Measurements from ENCODE around the gene PRSS21. TPM values are rescaled to one million over a fixed set of nuclear protein-coding genes. Genes with fewer than 3 reads are reported as not detected.

PRSS21 gene
- polyA plus RNA-seq, 1 of the 3 experiments (the other 2 are of a cell fraction): not detected

DNA sequence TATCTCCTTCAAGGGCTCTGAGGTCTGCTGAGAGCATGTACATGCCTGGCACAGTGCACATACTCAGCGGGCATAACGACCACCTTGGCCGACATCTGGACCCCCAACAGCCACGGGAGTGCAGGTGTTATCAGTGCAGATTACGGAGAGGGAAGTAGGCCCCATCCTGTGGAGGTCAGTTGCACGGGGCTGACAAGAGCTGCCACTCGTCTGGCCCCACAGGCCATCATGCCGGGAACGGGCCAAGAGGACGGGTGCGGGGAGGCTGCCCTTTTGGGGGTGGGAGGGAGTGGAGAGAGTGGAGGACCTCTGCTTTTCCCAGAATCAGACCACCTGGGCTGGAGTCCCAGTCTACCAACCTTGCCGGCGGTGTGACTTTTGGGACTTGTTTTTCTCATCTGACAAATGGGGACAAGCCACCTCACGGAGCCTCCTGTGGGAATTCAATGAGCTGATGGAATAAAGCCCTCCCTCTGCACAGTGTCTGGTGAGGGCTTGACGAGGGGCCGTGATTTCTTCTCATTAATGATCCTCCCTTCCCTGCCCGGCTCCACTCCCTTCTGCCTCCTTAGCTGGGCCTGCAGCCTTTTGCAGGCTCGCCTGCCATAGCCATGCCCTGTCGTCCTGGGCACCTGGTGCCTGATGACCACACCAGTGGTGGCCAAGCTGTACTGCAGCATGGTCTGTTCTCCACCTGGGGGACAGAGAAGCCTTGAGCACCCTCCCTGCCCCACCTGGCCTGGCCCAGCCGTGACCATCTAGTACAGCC is 34.3 kb upstream of the PRSS21 start:
- DNase-seq: no peak
- Histone ChIP-seq H3K9me2 (no peaks in the 10 kb centered on the region), H2AFZ (ENCODE audit: low read depth) (no peak overlapping the region), H3K27ac (ENCODE audit: low read depth in 2 of 2, low read length in 1 of 2) (no peak overlapping the region), H3K4me1 (ENCODE audit: control insufficient read depth in 1 of 2, insufficient read depth in 2 of 2, low read depth in 1 of 2, low read length in 1 of 2) (peaks cover 8 to 13% of the 10 kb centered on the region in 2 experiments; a peak in 2 of 4 replicates), H3K4me2 (no peak overlapping the region), H3K79me2 (ENCODE audit: insufficient read depth) (peaks cover 10% of the 10 kb centered on the region), H3K4me3 (ENCODE audit: low read depth in 2 of 2, low read length in 1 of 2) (no peak overlapping the region), H3K9ac (no peak overlapping the region), H3F3A (replicated peaks; ENCODE audit: insufficient read depth) (no peaks in the 10 kb centered on the region), H3K36me3 (replicated peaks in 1 of 2; ENCODE audit: control insufficient read depth in 1 of 2, insufficient read depth in 2 of 2, low read length in 1 of 2) (no peaks in the 10 kb centered on the region), H4K20me1 (ENCODE audit: insufficient read depth) (no peaks in the 10 kb centered on the region), H3K9me3 (no peaks in the 10 kb centered on the region), H3K27me3 (ENCODE audit: insufficient read depth) (no peaks in the 10 kb centered on the region)
- ChIA-PET CTCF (interaction anchor here (0.8 to 1.1 kb wide), 4 partner anchors 15 to 85 kb away, joined by 3 to 4 read pairs (median 4); no protein-coding TSS in a partner anchor), POLR2A (no interaction called here)
- TF ChIP-seq ELF1 (IDR thresholded peaks at IDR 0.05) (no peak), SMC3 (IDR thresholded peaks at IDR 0.05; ENCODE audit: low read depth, low read length) (no peak), FOSL2 (IDR thresholded peaks at IDR 0.05; ENCODE audit: borderline replicate concordance, low read depth) (no peak), RCOR1 (IDR thresholded peaks at IDR 0.05; ENCODE audit: low read length) (no peak), NRF1 (IDR thresholded peaks at IDR 0.05; ENCODE audit: low read depth, low read length) (no peak)
- 85% methylated on average over 12 of the region's 20 CpGs for WGBS (ENCODE audit: low lambda C conversion rate)

DNA sequence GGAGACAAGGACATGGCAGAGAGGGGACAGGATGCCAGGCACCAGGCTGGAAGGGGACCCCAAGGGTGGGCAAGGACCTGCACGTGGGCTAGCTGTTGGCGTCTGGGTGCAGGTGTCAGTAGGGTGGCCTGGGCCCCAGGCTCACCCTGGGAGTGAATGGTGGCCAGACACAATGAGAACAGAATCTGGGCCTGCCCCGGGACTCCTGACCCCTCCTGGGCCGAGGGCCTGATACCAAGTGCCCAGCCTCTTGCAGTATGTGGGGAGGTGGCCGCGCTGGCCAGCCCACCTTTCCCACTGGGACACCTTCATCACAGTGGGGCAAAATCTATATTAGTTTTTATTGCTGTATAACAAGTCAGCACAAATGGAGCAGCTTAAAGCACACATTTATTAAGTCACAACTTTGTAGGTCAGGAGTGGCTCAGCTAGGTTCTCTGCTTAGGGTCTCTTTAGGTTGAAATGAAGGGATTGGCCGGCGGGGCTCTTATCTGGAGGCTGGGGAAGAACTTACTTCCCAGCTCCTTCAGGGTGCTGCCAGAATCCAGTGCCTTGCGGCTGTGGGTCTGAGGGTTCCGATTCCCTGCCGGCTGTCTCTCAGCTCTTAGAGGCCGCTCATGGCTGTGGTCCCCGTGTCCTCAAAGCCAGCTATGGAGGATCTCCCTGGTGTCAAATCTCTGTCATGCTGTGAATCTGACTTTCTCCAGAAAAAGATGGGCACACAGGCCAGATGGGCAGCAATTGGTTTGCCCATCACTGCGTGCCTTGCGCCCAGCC is 33.3 kb upstream of the PRSS21 start:
- ChIA-PET POLR2A (no interaction called here), CTCF (interaction anchor here (0.6 to 2.0 kb wide), 4 partner anchors 17 to 85 kb away, joined by 3 to 8 read pairs (median 4); no protein-coding TSS in a partner anchor)
- H3K4me2 ChIP-seq: no peak overlapping the region
- H3K9me2 ChIP-seq: no peaks in the 10 kb centered on the region
- no peaks in the 10 kb centered on the region for H4K20me1 ChIP-seq (ENCODE audit: insufficient read depth)
- H3F3A ChIP-seq (replicated peaks; ENCODE audit: insufficient read depth): no peaks in the 10 kb centered on the region
- no peaks in the 10 kb centered on the region for H3K36me3 ChIP-seq (replicated peaks in 1 of 2; ENCODE audit: control insufficient read depth in 1 of 2, insufficient read depth in 2 of 2, low read length in 1 of 2)
- H3K9ac ChIP-seq: no peak overlapping the region
- H3K27ac ChIP-seq (ENCODE audit: low read depth in 2 of 2, low read length in 1 of 2): no peak overlapping the region
- no peaks in the 10 kb centered on the region for H3K9me3 ChIP-seq
- peaks cover under 1 to 5% of the 10 kb centered on the region in 2 experiments; a peak in 1 of 4 replicates for H3K4me1 ChIP-seq (ENCODE audit: control insufficient read depth in 1 of 2, insufficient read depth in 2 of 2, low read depth in 1 of 2, low read length in 1 of 2)
- no peak overlapping the region for H3K4me3 ChIP-seq (ENCODE audit: low read depth in 2 of 2, low read length in 1 of 2)
- no peaks in the 10 kb centered on the region for H3K79me2 ChIP-seq (ENCODE audit: insufficient read depth)
- DNase-seq: no peak
- no peak for TF ChIP-seq RXRA (IDR thresholded peaks at IDR 0.05; ENCODE audit: borderline replicate concordance, low read depth)
- TF ChIP-seq, protein P1, sequence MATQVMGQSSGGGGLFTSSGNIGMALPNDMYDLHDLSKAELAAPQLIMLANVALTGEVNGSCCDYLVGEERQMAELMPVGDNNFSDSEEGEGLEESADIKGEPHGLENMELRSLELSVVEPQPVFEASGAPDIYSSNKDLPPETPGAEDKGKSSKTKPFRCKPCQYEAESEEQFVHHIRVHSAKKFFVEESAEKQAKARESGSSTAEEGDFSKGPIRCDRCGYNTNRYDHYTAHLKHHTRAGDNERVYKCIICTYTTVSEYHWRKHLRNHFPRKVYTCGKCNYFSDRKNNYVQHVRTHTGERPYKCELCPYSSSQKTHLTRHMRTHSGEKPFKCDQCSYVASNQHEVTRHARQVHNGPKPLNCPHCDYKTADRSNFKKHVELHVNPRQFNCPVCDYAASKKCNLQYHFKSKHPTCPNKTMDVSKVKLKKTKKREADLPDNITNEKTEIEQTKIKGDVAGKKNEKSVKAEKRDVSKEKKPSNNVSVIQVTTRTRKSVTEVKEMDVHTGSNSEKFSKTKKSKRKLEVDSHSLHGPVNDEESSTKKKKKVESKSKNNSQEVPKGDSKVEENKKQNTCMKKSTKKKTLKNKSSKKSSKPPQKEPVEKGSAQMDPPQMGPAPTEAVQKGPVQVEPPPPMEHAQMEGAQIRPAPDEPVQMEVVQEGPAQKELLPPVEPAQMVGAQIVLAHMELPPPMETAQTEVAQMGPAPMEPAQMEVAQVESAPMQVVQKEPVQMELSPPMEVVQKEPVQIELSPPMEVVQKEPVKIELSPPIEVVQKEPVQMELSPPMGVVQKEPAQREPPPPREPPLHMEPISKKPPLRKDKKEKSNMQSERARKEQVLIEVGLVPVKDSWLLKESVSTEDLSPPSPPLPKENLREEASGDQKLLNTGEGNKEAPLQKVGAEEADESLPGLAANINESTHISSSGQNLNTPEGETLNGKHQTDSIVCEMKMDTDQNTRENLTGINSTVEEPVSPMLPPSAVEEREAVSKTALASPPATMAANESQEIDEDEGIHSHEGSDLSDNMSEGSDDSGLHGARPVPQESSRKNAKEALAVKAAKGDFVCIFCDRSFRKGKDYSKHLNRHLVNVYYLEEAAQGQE (IDR thresholded peaks at IDR 0.05; ENCODE audit: low read depth, low read length): no peak
- TF ChIP-seq, protein P2, sequence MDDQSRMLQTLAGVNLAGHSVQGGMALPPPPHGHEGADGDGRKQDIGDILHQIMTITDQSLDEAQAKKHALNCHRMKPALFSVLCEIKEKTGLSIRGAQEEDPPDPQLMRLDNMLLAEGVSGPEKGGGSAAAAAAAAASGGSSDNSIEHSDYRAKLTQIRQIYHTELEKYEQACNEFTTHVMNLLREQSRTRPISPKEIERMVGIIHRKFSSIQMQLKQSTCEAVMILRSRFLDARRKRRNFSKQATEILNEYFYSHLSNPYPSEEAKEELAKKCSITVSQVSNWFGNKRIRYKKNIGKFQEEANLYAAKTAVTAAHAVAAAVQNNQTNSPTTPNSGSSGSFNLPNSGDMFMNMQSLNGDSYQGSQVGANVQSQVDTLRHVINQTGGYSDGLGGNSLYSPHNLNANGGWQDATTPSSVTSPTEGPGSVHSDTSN (IDR thresholded peaks at IDR 0.05): no peak
- H3K27me3 ChIP-seq (ENCODE audit: insufficient read depth): no peaks in the 10 kb centered on the region
- 86% methylated on average over 10 of the region's 15 CpGs for WGBS (ENCODE audit: low lambda C conversion rate)
- H2AFZ ChIP-seq (ENCODE audit: low read depth): no peak overlapping the region
